T-cell (primary cell): Measurements from ENCODE around the gene RAB11FIP4. TPM values are rescaled to one million over a fixed set of nuclear protein-coding genes. Genes with fewer than 3 reads are reported as not detected.

Experiments
- ATAC-seq, 4 experiments: fragments of 200-7000 bp in 3 of 4; fragments of 150-1000 bp in 1 of 4; cut with Tn5 transposase; replicated peaks in 1 of 4; 1 replicate in 3 of 4; 2 replicates in 1 of 4; pipeline ENCODE4 v1.10.0; 2021; ENCODE audit warnings: moderate library complexity in 3 of 4, mild to moderate bottlenecking in 2 of 4, moderate number of reproducible peaks in 1 of 4
- CTCF ChIA-PET, 2 donors: fragments of 300-600 bp; sonication (Branson Sonifier 250); formaldehyde crosslinking; loops; one replicate each; lab custom pipeline; 2022; ENCODE audit warnings: antibody characterized with exemption in 2 of 2; lab: Charles Lee
- POLR2A ChIA-PET, 2 donors: fragments of 300-600 bp; sonication (Branson Sonifier 250); formaldehyde crosslinking; loops; one replicate each; lab custom pipeline; 2022; ENCODE audit warnings: antibody characterized with exemption in 2 of 2; lab: Charles Lee
- DNase-seq, 35 experiments: peaks; one replicate each; pipeline versions ENCODE4 v3.0.0 to v3.0.0-alpha.2; 2013 to 2023
- H3K27ac ChIP-seq: one replicate; pipeline ENCODE4 v1.5.1; 2013; ENCODE audit warnings: low read length
- H3K27me3 ChIP-seq, 2 experiments: replicated peaks in 1 of 2; 1 replicate in 1 of 2; 2 replicates in 1 of 2; pipeline versions ENCODE4 v1.6.1 to v1.7.0; 2013; ENCODE audit warnings: low read length in 1 of 2, mixed read lengths in 1 of 2; ENCODE audit not compliant: control insufficient read depth in 2 of 2, insufficient read depth in 2 of 2; ENCODE audit errors: extremely low read depth in 1 of 2
- H3K36me3 ChIP-seq, 2 donors: 1 replicate in 1 of 2; 2 replicates in 1 of 2; pipeline versions ENCODE4 v1.6.1 to v1.7.0; 2013; ENCODE audit warnings: low read length in 1 of 2; ENCODE audit not compliant: control insufficient read depth in 2 of 2, insufficient read depth in 1 of 2; ENCODE audit errors: extremely low read depth in 1 of 2
- H3K4me1 ChIP-seq, 2 experiments: 1 replicate in 1 of 2; 2 replicates in 1 of 2; pipeline versions ENCODE4 v1.6.1 to v1.7.0; 2013; ENCODE audit warnings: low read length in 2 of 2, mixed read lengths in 1 of 2; ENCODE audit not compliant: insufficient read depth in 2 of 2, control insufficient read depth in 1 of 2; ENCODE audit errors: extremely low read depth in 1 of 2
- H3K4me3 ChIP-seq, 2 donors: 1 replicate in 1 of 2; 2 replicates in 1 of 2; pipeline versions ENCODE4 v1.5.1 to v1.7.0; 2013; ENCODE audit warnings: mild to moderate bottlenecking in 2 of 2, low read length in 1 of 2, moderate library complexity in 1 of 2; ENCODE audit not compliant: control insufficient read depth in 1 of 2; ENCODE audit errors: extremely low read depth in 1 of 2
- H3K9me3 ChIP-seq: 2 replicates; pipeline ENCODE4 v1.7.0; 2013
- H3K27ac Mint-ChIP-seq, 2 donors: one replicate each; pipeline ENCODE4 v1.8.0; 2020 to 2021; ENCODE audit warnings: mild to moderate bottlenecking in 2 of 2, mixed read lengths in 2 of 2
- H3K27me3 Mint-ChIP-seq, 2 donors: one replicate each; pipeline ENCODE4 v1.8.0; 2021 to 2022; ENCODE audit warnings: mixed read lengths in 2 of 2
- H3K36me3 Mint-ChIP-seq: one replicate; pipeline ENCODE4 v1.8.0; 2021; ENCODE audit warnings: mixed read lengths
- H3K4me1 Mint-ChIP-seq, 3 donors: one replicate each; pipeline ENCODE4 v1.8.0; 2020 to 2022; ENCODE audit warnings: mixed read lengths in 3 of 3, mild to moderate bottlenecking in 1 of 3
- H3K4me3 Mint-ChIP-seq, 3 donors: one replicate each; pipeline ENCODE4 v1.8.0; 2020 to 2022; ENCODE audit warnings: mild to moderate bottlenecking in 3 of 3, mixed read lengths in 3 of 3, moderate library complexity in 3 of 3
- H3K9me3 Mint-ChIP-seq, 3 donors: one replicate each; pipeline ENCODE4 v1.8.0; 2020 to 2022; ENCODE audit warnings: mixed read lengths in 3 of 3
- WGBS: methylation state at CpG from one replicate; pipeline ENCODE4 v1.1.5; 2013; ENCODE audit warnings: missing lambda C conversion rate; ENCODE audit not compliant: insufficient coverage; 5-methylcytosine and 5-hydroxymethylcytosine counted together
- total RNA-seq, 35 experiments: library from RNA in 6 of 35; stranded (reverse) in 6 of 35; fragments of 120-200 nt in 1 of 35; gene quantifications; one replicate each; pipeline versions ENCODE4 v1.2.1 to v1.2.4 and lab custom pipeline; 2013 to 2026

Gene RAB11FIP4
- total RNA-seq, 5 donors from 2014 or later (not counting 1 experiment from before 2014, with no cell fraction given), result 45.6 to 72.6 (median 50.1) TPM

DNA sequence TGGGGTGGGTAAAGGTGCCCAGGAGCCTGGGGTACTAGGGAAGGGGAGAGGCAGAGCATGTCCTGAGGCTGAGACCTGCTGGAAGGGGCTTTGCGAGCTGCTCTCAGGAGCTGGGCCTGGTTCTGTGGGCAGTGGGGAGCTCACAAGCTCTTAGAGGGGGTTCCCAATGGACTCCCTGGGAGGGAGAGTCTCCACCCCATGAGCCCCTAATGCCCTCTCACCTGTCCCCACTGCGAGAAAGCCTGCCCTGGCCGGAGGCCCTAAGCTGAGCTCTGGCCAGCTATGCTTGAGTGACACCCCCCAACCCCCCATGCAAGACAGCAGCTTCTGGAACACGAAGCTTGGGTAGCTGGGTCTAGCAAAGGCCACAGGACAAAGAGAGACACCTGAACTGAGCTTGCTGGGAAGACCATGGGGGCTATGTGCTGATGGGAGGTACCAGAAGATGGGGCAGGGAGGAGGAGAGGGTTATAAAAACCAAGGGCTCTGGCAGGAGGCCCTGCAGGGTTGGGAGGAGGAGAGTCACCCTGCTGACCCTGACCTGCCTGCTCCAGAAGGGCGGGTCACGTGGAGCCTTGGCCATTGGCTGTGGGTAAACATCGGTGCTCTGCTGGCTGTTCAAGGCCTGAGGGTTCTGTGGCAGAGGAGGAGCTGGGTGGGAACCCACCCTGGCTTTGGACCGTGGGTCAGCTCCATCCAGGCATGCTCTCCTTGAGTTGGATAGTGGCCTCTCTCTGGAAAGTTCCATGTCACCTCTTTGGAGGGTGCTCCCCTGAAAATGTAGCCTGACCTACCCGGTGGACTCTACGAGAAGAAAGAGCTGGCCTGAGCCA lies 106.7 kb downstream of the RAB11FIP4 start:
- no peaks in the 10 kb centered on the region for H3K9me3 Mint-ChIP-seq
- H3K4me3 Mint-ChIP-seq, result peak overlapping the region in 1 of 3 donors; percentile 48
- H3K9me3 ChIP-seq, result no peaks in the 10 kb centered on the region
- ChIA-PET CTCF (interaction anchor here in 1 of 2 donors (0.6 to 0.7 kb wide), 2 partner anchors 10 to 35 kb away, joined by 3 read pairs; no protein-coding TSS in a partner anchor), POLR2A (interaction anchor here (1.1 to 1.5 kb wide), 2 partner anchors 10 to 11 kb away, joined by 3 to 7 read pairs; no protein-coding TSS in a partner anchor)
- H3K36me3 Mint-ChIP-seq, result peaks cover 2% of the 10 kb centered on the region
- no peak for DNase-seq
- no peak overlapping the region for H3K4me3 ChIP-seq
- no peak for ATAC-seq
- peak overlapping the region; percentile 0 for H3K27ac ChIP-seq
- no peaks in the 10 kb centered on the region for H3K27me3 Mint-ChIP-seq
- H3K4me1 ChIP-seq, result peaks cover 30 to 73% of the 10 kb centered on the region in 2 experiments
- WGBS, result 92% methylated on average over 5 of the region's 10 CpGs
- H3K4me1 Mint-ChIP-seq, result peaks cover 61 to 81% (median 78%) of the 10 kb centered on the region in 3 donors
- no peaks in the 10 kb centered on the region for H3K27me3 ChIP-seq
- peak overlapping the region; percentile 81 to 83 for H3K27ac Mint-ChIP-seq
- peaks cover 0 to 9% of the 10 kb centered on the region in 2 donors for H3K36me3 ChIP-seq

DNA sequence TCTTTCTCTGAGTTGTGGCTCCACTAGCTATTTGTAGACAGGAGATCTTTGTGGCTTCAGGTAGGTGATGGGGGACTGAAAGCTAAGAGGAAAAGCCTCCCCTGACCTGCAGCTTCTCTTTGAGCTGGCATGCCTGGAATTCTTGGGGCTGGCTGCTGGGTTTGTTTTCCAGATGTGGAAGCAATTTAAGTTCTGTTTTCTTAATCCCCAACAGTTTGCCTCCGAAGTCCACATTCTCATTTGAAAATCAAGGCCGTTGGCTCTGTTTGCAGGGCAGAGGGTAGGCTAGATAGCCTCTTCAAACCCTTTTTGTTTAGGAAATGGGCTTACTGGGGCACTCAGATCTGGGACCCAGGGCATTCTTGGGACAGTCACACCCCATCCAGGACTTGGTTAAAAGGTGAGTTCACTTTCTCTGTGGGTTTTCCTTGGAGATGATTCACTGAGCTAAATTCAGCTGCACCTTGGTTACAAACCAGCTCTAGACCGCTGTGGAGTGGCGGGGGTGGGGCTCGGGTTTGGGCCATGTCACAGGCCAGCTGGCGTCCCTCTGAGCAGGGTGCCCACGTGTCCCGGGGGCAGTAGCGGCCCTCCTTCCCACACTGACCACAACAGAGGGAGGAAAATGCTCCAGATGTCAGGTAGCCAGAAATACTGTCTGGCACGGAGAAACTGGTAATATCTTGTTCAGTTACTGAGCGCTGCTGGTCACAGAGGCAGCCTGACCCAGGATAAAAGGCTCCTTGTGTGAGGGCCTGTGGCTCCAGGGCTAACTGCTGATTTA lies 108.5 kb downstream of the RAB11FIP4 start:
- ChIA-PET CTCF (no interaction called here), POLR2A (interaction anchor here in 1 of 2 donors (1.5 kb wide), 1 partner anchor 12 kb away, joined by 3 read pairs; no protein-coding TSS in a partner anchor)
- Mint-ChIP-seq H3K36me3 (peaks cover 2% of the 10 kb centered on the region), H3K4me1 (peaks cover 60 to 77% (median 69%) of the 10 kb centered on the region in 3 donors), H3K27ac (peak overlapping the region; percentile 23 to 59), H3K4me3 (peak overlapping the region in 1 of 3 donors; percentile 29), H3K9me3 (no peaks in the 10 kb centered on the region), H3K27me3 (no peaks in the 10 kb centered on the region)
- Histone ChIP-seq H3K9me3 (no peaks in the 10 kb centered on the region), H3K36me3 (peaks cover 0 to 12% of the 10 kb centered on the region in 2 donors), H3K4me3 (no peak overlapping the region), H3K27ac (no peak overlapping the region), H3K27me3 (no peaks in the 10 kb centered on the region), H3K4me1 (peaks cover 14 to 56% of the 10 kb centered on the region in 2 experiments)
- no peak for ATAC-seq
- DNase-seq, result no peak
- 33% methylated on average over 6 of the region's 11 CpGs for WGBS

DNA sequence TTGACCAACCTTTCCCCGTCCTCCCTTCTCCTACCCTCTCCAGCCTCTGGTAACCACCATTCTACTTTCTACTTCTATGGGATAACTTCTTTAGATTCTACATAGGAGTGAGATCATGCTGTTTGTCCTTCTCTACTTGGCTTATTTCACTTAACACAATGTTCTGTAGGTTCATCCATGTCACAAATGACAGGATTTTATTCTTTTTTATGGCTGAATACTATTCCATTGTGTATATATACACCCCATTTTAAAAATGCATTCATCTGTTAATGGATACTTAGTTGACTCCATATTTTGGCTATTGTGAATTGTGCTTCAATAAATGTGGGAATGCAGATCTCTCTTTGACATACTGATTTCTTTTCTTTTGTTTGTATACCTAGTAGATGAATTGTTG lies 115.0 kb downstream of the RAB11FIP4 start:
- Histone ChIP-seq H3K9me3 (no peaks in the 10 kb centered on the region), H3K4me3 (no peak overlapping the region), H3K36me3 (peaks cover 0 to 5% of the 10 kb centered on the region in 2 donors), H3K27me3 (no peaks in the 10 kb centered on the region), H3K4me1 (peaks cover 32 to 52% of the 10 kb centered on the region in 2 experiments), H3K27ac (peak overlapping the region; percentile 4)
- CTCF ChIA-PET, result interaction anchor here in 1 of 2 donors (1.3 kb wide), 1 partner anchor 12 kb away, joined by 6 read pairs; no protein-coding TSS in a partner anchor
- peaks cover 66 to 76% (median 75%) of the 10 kb centered on the region in 3 donors for H3K4me1 Mint-ChIP-seq
- no peak overlapping the region for H3K4me3 Mint-ChIP-seq
- no CpG with 5 or more reads among the region's 1 CpG for WGBS
- no peaks in the 10 kb centered on the region for H3K9me3 Mint-ChIP-seq
- H3K27ac Mint-ChIP-seq, result peak overlapping the region; percentile 36 to 89
- H3K36me3 Mint-ChIP-seq, result no peaks in the 10 kb centered on the region
- ATAC-seq (no peak), DNase-seq (no peak)
- POLR2A ChIA-PET, result no interaction called here
- no peaks in the 10 kb centered on the region for H3K27me3 Mint-ChIP-seq

DNA sequence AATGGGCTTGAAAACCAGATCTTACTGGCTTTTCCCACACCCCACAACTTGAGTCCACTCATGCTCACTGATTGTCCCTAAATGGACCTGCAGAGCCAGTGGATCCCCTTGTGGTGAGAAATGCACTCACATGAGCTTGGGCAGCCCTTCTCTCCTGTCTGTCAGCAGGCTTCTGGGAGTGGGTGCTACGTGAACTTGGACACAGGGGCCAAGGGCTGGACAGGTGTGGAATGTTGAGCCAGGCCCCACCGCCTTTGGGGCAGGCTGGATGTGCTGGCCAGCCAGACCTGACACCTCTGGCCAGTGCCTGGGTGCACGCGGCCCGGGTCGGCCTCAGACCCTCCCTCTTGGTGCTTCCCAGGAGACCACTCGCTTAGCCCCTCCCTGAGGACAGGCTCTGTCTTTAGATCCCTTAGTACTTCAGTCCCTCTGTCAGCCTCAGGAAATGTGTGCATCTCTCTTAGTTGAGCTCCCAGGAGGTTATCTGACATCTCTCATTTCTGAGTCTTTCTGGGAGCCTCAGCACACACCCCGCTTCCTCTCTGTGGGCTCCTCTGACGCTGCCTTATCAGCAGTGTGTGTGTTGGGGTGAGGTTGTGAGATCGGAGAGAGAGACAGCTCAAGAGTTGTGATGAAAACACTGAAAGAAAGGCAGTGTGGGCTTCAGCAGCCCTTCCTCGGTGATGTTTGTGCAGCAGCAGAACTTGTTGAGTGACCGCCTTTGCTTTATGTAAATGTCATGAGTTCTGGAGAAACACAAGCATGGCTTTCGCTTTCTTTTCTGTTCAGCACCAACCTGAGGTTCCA lies 117.0 kb downstream of the RAB11FIP4 start:
- ChIA-PET CTCF (interaction anchor here in 1 of 2 donors (0.6 to 3.7 kb wide), 11 partner anchors 14 to 258 kb away, joined by 3 to 33 read pairs (median 4); no protein-coding TSS in a partner anchor), POLR2A (interaction anchor here (0.7 to 3.2 kb wide), 4 partner anchors 14 to 21 kb away, joined by 3 to 18 read pairs (median 6); no protein-coding TSS in a partner anchor)
- H3K27ac Mint-ChIP-seq, result peak overlapping the region; percentile 100
- 14% methylated on average over 11 of the region's 13 CpGs for WGBS
- no peaks in the 10 kb centered on the region for H3K9me3 ChIP-seq
- H3K4me1 Mint-ChIP-seq, result peaks cover 71 to 74% (median 73%) of the 10 kb centered on the region in 3 donors
- H3K4me3 Mint-ChIP-seq, result peak overlapping the region; percentile 83 to 90 (median 84)
- H3K36me3 ChIP-seq, result peaks cover 0 to 4% of the 10 kb centered on the region in 2 donors
- no peaks in the 10 kb centered on the region for H3K9me3 Mint-ChIP-seq
- H3K4me1 ChIP-seq, result peaks cover 35 to 68% of the 10 kb centered on the region in 2 experiments
- no peaks in the 10 kb centered on the region for H3K36me3 Mint-ChIP-seq
- no peaks in the 10 kb centered on the region for H3K27me3 ChIP-seq
- ATAC-seq (peak; percentile 90 to 93 (median 91)), DNase-seq (peak; percentile 52 to 90 (median 76))
- H3K27ac ChIP-seq, result peak overlapping the region; percentile 83
- H3K27me3 Mint-ChIP-seq, result no peaks in the 10 kb centered on the region
- peak overlapping the region; percentile 44 to 64 for H3K4me3 ChIP-seq

DNA sequence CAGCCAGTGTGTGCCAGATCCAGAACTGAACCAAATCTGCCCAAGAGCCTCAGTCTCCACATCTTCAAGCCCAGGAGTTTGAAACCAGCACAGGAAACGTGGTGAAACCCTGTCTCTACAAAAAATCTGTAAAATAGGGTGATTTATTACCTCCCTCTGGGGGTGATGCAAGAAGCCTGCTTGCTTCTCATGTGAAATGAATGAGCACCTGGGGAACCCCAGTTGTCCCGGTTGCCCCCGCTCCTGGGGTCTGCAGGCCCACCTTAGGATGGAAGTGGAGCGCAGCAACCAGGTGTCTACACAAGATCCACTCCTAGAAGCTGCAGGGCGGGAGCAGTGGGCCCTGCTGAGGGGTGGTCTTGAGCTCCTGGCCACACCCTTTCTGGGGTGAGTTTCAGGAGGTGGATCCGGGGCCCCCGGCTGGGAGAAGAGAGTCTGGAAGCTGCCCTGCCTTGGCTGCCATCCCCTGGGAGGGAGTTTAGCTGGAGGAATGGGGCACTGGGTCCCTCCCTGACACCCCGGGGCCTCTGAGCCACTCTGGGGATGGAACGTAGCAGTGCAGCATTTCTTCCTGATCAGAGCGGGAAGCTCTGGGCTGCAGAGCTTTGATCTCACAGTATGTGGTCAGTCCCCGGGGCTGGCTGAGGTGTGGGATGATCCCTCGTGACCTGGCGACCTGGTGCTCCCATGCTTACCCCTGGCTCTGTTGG lies 117.8 kb downstream of the RAB11FIP4 start:
- ChIA-PET CTCF (interaction anchor here (0.6 to 3.7 kb wide), 10 partner anchors 15 to 259 kb away, joined by 3 to 33 read pairs (median 4); no protein-coding TSS in a partner anchor), POLR2A (interaction anchor here (0.6 to 3.2 kb wide), 4 partner anchors 9 to 380 kb away, joined by 5 to 18 read pairs (median 7); no protein-coding TSS in a partner anchor)
- H3K27ac Mint-ChIP-seq, result peak overlapping the region; percentile 100
- no peaks in the 10 kb centered on the region for H3K36me3 Mint-ChIP-seq
- peaks cover 75 to 78% (median 77%) of the 10 kb centered on the region in 3 donors for H3K4me1 Mint-ChIP-seq
- Histone ChIP-seq H3K4me3 (peak overlapping the region; percentile 44 to 64), H3K36me3 (peaks cover 0 to 4% of the 10 kb centered on the region in 2 donors), H3K27me3 (no peaks in the 10 kb centered on the region), H3K9me3 (no peaks in the 10 kb centered on the region), H3K4me1 (peaks cover 35 to 76% of the 10 kb centered on the region in 2 experiments), H3K27ac (peak overlapping the region; percentile 83)
- peak in 1 of 35 experiments; percentile 33 for DNase-seq
- no peaks in the 10 kb centered on the region for H3K9me3 Mint-ChIP-seq
- H3K27me3 Mint-ChIP-seq, result no peaks in the 10 kb centered on the region
- ATAC-seq, result peak in 1 of 4 experiments; percentile 19
- peak overlapping the region; percentile 83 to 90 (median 84) for H3K4me3 Mint-ChIP-seq
- WGBS, result 17% methylated on average over 11 of the region's 13 CpGs
